ENCODE measurements around the gene SCN1B. TPM values are rescaled to one million over a fixed set of nuclear protein-coding genes. Genes with fewer than 3 reads are reported as not detected.

Gene SCN1B
- polyA plus RNA-seq, 1 experiment, result 5.7 TPM

DNA sequence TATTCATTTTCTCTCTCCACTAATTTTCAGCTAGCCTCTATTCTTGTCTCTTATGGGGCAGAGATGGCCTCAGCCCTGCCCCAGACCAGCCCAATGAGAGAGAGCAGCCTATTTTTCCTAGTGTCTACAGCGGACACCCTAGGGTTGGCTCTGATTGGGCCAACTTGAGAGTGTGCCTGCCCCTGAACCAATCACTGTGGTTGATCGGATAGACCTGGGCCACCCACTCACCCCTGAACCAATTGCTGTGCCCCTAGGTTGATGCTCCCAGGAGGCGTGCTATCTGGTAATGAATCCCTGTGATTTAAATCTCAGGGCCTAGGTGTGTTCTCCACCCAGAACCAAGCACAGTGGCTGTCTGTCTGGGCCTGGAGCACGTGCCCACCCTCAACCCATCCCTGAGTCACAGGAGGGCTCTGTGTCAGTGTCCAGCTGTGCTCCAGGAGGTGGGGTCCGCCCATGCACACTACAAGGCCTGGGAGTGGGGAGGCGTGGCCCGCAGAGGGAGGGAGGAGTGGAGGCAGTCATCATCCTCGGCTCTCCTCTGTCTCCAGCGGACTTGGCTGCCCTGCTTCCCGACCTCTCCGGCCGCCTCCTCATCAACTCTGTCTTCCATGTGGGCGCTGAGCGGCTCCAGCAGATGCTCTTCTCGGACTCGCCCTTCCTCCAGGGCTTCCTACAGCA is 14.9 kb upstream of the SCN1B start:
- no peaks in the 10 kb centered on the region; the same call in 1 of the 2 replicates for H3K9me3 ChIP-seq (ENCODE audit: control insufficient read depth, insufficient read depth, low read length)
- CTCF ChIA-PET, result interaction anchor here (1.8 kb wide), 1 partner anchor 43 kb away, joined by 11 read pairs; no protein-coding TSS in a partner anchor
- no peak overlapping the region for H3K4me3 ChIP-seq (ENCODE audit: low read depth, low read length)
- no peaks in the 10 kb centered on the region for H3K27me3 ChIP-seq (ENCODE audit: control insufficient read depth, insufficient read depth, low read length)
- TF ChIP-seq, protein P1, sequence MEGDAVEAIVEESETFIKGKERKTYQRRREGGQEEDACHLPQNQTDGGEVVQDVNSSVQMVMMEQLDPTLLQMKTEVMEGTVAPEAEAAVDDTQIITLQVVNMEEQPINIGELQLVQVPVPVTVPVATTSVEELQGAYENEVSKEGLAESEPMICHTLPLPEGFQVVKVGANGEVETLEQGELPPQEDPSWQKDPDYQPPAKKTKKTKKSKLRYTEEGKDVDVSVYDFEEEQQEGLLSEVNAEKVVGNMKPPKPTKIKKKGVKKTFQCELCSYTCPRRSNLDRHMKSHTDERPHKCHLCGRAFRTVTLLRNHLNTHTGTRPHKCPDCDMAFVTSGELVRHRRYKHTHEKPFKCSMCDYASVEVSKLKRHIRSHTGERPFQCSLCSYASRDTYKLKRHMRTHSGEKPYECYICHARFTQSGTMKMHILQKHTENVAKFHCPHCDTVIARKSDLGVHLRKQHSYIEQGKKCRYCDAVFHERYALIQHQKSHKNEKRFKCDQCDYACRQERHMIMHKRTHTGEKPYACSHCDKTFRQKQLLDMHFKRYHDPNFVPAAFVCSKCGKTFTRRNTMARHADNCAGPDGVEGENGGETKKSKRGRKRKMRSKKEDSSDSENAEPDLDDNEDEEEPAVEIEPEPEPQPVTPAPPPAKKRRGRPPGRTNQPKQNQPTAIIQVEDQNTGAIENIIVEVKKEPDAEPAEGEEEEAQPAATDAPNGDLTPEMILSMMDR (IDR thresholded peaks at IDR 0.05; ENCODE audit: low read depth, low read length), result no peak
- no peak for DNase-seq (ENCODE audit: low read depth, low spot score)
- no peak overlapping the region for H3K27ac ChIP-seq (ENCODE audit: low read depth, low read length)
- POLR2A ChIA-PET, result no interaction called here

DNA sequence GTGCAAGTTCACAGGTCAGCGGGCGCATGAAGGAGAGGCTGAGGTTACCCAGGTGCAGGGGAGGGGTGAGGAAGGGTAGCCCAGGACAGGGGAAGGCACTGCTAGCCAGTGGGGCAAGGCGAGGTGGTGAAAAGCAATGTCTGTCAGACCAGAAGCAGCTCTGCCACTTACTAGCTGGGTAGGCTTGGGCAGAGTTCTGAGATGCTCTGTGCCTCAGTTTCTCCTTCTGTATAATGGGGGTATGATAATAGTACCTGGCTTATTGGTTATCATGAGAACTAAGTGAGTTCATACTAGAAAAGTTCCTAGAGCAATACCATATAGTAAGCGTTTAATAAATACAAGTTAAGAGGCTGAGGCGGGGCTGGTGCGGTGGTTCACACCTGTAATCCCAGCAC is 14.3 kb upstream of the SCN1B start:
- Histone ChIP-seq H3K27ac (ENCODE audit: low read depth, low read length) (no peak overlapping the region), H3K9me3 (ENCODE audit: control insufficient read depth, insufficient read depth, low read length) (no peaks in the 10 kb centered on the region; the same call in 1 of the 2 replicates), H3K4me3 (ENCODE audit: low read depth, low read length) (no peak overlapping the region), H3K27me3 (ENCODE audit: control insufficient read depth, insufficient read depth, low read length) (no peaks in the 10 kb centered on the region)
- ChIA-PET CTCF (no interaction called here), POLR2A (no interaction called here)
- TF ChIP-seq, protein P1 (IDR thresholded peaks at IDR 0.05; ENCODE audit: low read depth, low read length), result no peak
- no peak for DNase-seq (ENCODE audit: low read depth, low spot score)

DNA sequence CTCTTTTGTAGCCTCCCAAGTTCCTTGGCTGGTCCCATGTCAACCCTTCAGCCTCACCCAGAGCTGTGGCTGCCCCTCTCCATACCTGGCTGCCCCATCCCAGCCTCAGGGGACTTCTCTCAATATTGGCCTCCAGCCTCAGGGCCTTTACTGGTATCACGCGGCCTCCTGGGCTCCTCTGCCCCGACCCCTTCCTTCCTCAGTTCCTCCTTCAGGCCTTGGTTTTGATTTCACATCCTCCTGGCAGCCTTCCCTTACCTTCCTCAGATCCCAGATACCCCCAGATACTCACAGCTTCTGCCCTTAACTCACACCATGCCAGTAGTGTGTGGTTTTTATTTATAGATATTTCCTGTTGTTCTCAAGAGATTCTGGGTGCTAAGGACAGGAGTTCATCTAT is 12.8 kb upstream of the SCN1B start:
- DNase-seq (ENCODE audit: low read depth, low spot score), result no peak
- CTCF ChIA-PET, result interaction anchor here (0.9 to 1.0 kb wide), 2 partner anchors 27 to 44 kb away, joined by 3 to 4 read pairs; no protein-coding TSS in a partner anchor
- no peaks in the 10 kb centered on the region; the same call in 1 of the 2 replicates for H3K9me3 ChIP-seq (ENCODE audit: control insufficient read depth, insufficient read depth, low read length)
- TF ChIP-seq, protein P1 (IDR thresholded peaks at IDR 0.05; ENCODE audit: low read depth, low read length), result no peak
- no peak overlapping the region for H3K4me3 ChIP-seq (ENCODE audit: low read depth, low read length)
- POLR2A ChIA-PET, result no interaction called here
- H3K27me3 ChIP-seq (ENCODE audit: control insufficient read depth, insufficient read depth, low read length), result no peaks in the 10 kb centered on the region
- H3K27ac ChIP-seq (ENCODE audit: low read depth, low read length), result no peak overlapping the region

DNA sequence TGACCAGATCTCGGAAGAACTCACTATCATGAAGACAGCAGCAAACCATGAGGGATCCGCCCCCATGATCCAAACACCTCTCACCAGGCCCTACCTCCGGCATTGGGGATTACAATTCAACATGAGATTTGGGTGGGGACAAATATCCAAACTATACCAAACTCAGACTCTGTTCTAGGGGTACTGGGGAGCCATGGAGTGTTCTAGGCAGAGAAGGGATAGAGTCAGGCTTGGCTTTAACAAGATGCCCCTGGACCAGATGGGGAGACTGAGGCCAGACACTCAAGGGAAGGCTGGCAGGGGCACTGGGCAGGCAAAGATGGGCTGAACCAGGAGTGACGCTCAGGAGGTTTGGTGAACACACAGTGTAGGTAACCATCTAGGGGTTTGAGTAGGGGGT is 11.9 kb upstream of the SCN1B start:
- no peak overlapping the region for H3K27ac ChIP-seq (ENCODE audit: low read depth, low read length)
- H3K4me3 ChIP-seq (ENCODE audit: low read depth, low read length), result no peak overlapping the region
- ChIA-PET POLR2A (no interaction called here), CTCF (interaction anchor here (1.0 kb wide), 1 partner anchor 26 kb away, joined by 3 read pairs; no protein-coding TSS in a partner anchor)
- TF ChIP-seq, protein P1 (IDR thresholded peaks at IDR 0.05; ENCODE audit: low read depth, low read length), result no peak
- DNase-seq (ENCODE audit: low read depth, low spot score), result no peak
- H3K9me3 ChIP-seq (ENCODE audit: control insufficient read depth, insufficient read depth, low read length), result no peaks in the 10 kb centered on the region; the same call in 1 of the 2 replicates
- H3K27me3 ChIP-seq (ENCODE audit: control insufficient read depth, insufficient read depth, low read length), result no peaks in the 10 kb centered on the region

DNA sequence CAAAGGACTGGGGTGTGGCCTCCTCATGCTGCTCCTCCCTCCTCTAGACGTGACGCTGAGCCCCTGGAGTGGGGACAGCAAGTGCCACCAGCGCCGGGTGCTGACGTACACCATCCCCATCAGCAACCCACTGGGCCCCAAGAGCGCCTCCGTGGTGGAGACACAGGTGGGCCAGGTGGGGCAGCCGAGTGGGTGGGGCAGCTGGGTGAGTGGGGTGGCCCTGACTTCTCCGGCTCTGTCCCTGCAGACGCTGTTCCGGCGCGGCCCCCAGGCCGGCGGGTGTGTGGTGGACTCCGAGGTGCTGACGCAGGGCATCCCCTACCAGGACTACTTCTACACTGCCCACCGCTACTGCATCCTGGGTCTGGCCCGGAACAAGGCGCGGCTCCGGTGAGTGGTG is 11.1 kb upstream of the SCN1B start:
- H3K9me3 ChIP-seq (ENCODE audit: control insufficient read depth, insufficient read depth, low read length), result no peaks in the 10 kb centered on the region; the same call in 1 of the 2 replicates
- no peaks in the 10 kb centered on the region for H3K27me3 ChIP-seq (ENCODE audit: control insufficient read depth, insufficient read depth, low read length)
- POLR2A ChIA-PET, result no interaction called here
- no peak overlapping the region for H3K4me3 ChIP-seq (ENCODE audit: low read depth, low read length)
- no peak for DNase-seq (ENCODE audit: low read depth, low spot score)
- TF ChIP-seq, protein P1 (IDR thresholded peaks at IDR 0.05; ENCODE audit: low read depth, low read length), result no peak
- H3K27ac ChIP-seq (ENCODE audit: low read depth, low read length), result no peak overlapping the region
- CTCF ChIA-PET, result interaction anchor here (1.0 kb wide), 1 partner anchor 25 kb away, joined by 3 read pairs; no protein-coding TSS in a partner anchor

Data from AG04450 (cell line).